Type B pancreatic cell (in vitro differentiated cells): Measurements from ENCODE around the gene WNT7A. TPM values are rescaled to one million over a fixed set of nuclear protein-coding genes. Genes with fewer than 3 reads are reported as not detected.

Source experiments
- DNase-seq: peaks from one replicate; pipeline ENCODE4 v3.0.0; 2021; ENCODE audit warnings: mixed read lengths; ENCODE audit not compliant: unreplicated experiment; ENCODE audit errors: extremely low spot score
- H3K27ac Mint-ChIP-seq: 2 replicates; pipeline ENCODE4 v1.8.0; 2021; ENCODE audit warnings: mild to moderate bottlenecking, mixed read lengths
- H3K27me3 Mint-ChIP-seq: 2 replicates; pipeline ENCODE4 v1.8.0; 2021; ENCODE audit warnings: mixed read lengths
- H3K36me3 Mint-ChIP-seq: 2 replicates; pipeline ENCODE4 v1.8.0; 2021; ENCODE audit warnings: mixed read lengths
- H3K4me1 Mint-ChIP-seq: one replicate; pipeline ENCODE4 v1.8.0; 2021; ENCODE audit warnings: mixed read lengths; ENCODE audit not compliant: unreplicated experiment
- H3K4me3 Mint-ChIP-seq: 2 replicates; pipeline ENCODE4 v1.8.0; 2021; ENCODE audit warnings: mild to moderate bottlenecking, mixed read lengths
- H3K9me3 Mint-ChIP-seq: 2 replicates; pipeline ENCODE4 v1.8.0; 2021; ENCODE audit warnings: mixed read lengths
- CTCF ChIP-seq: fragments of 200-600 bp; sonication (generic); conservative IDR thresholded peaks from 2 replicates; pipeline ENCODE4 v1.5.0; 2021; ENCODE audit warnings: antibody characterized with exemption, mild to moderate bottlenecking
- total RNA-seq: library from RNA; stranded (reverse); gene quantifications from 2 replicates; pipeline ENCODE4 v1.2.1, GENCODE V29; 2021; ENCODE audit warnings: low replicate concordance

The WNT7A gene
- total RNA-seq, 1 donor from 2014 or later = 3.4 TPM

GRCh38 chr3:13823692-13824091 lies 56.2 kb downstream of the WNT7A start:
- Mint-ChIP-seq H3K4me1 (no peaks in the 10 kb centered on the region), H3K4me3 (no peak overlapping the region), H3K27me3 (no peaks in the 10 kb centered on the region), H3K36me3 (no peaks in the 10 kb centered on the region), H3K27ac (no peak overlapping the region), H3K9me3 (no peaks in the 10 kb centered on the region)
- DNase-seq = no peak
- no peak for TF ChIP-seq CTCF

- Mint-ChIP-seq H3K4me3 (no peak overlapping the region), H3K9me3 (no peaks in the 10 kb centered on the region), H3K36me3 (no peaks in the 10 kb centered on the region), H3K4me1 (no peaks in the 10 kb centered on the region), H3K27me3 (no peaks in the 10 kb centered on the region), H3K27ac (no peak overlapping the region)
- DNase-seq = no peak
- no peak for TF ChIP-seq CTCF
These were observed 56.8 kb downstream of the WNT7A start for GRCh38 chr3:13822871-13823585.

- TF ChIP-seq CTCF = no peak
- Mint-ChIP-seq H3K36me3 (no peaks in the 10 kb centered on the region), H3K4me1 (no peaks in the 10 kb centered on the region), H3K27ac (no peak overlapping the region), H3K9me3 (no peaks in the 10 kb centered on the region), H3K27me3 (no peaks in the 10 kb centered on the region), H3K4me3 (no peak overlapping the region)
- DNase-seq = no peak
These were observed 57.8 kb downstream of the WNT7A start for GRCh38 chr3:13822042-13822441.

- no peak overlapping the region for H3K4me3 Mint-ChIP-seq
- no peaks in the 10 kb centered on the region for H3K27me3 Mint-ChIP-seq
- no peak for DNase-seq
- no peaks in the 10 kb centered on the region for H3K4me1 Mint-ChIP-seq
- no peaks in the 10 kb centered on the region for H3K9me3 Mint-ChIP-seq
- no peak overlapping the region for H3K27ac Mint-ChIP-seq
- H3K36me3 Mint-ChIP-seq = peaks cover 3% of the 10 kb centered on the region
- no peak for TF ChIP-seq CTCF
These were observed 58.7 kb downstream of the WNT7A start for GRCh38 chr3:13821126-13821525.

- Mint-ChIP-seq H3K4me3 (no peak overlapping the region), H3K4me1 (no peaks in the 10 kb centered on the region), H3K9me3 (peaks cover 7% of the 10 kb centered on the region), H3K27me3 (no peaks in the 10 kb centered on the region), H3K36me3 (peaks cover 7% of the 10 kb centered on the region), H3K27ac (no peak overlapping the region)
- no peak for TF ChIP-seq CTCF
- no peak for DNase-seq
These were observed 61.0 kb downstream of the WNT7A start for GRCh38 chr3:13818919-13819318.
